ENCODE results near the gene RANBP10.

- TF ChIP-seq CTCF (IDR thresholded peaks at IDR 0.05) (no peak), POLR2A (IDR thresholded peaks at IDR 0.05) (no peak)
Measured at GRCh38 chr16:67708368-67708771, 98.0 kb downstream of the RANBP10 start.

Data from esophagus squamous epithelium (tissue), 4 donors.